Astrocyte of the hippocampus (primary cell): ENCODE results near the gene TGFA.

Experiments used
- DNase-seq: peaks from one replicate; pipeline ENCODE4 v3.0.0; 2011; ENCODE audit warnings: low read depth, low spot score

TGFA gene

GRCh38 chr2:70523996-70524965 lies 29.3 kb downstream of the TGFA start:
- peak; percentile 95 for DNase-seq

DNA sequence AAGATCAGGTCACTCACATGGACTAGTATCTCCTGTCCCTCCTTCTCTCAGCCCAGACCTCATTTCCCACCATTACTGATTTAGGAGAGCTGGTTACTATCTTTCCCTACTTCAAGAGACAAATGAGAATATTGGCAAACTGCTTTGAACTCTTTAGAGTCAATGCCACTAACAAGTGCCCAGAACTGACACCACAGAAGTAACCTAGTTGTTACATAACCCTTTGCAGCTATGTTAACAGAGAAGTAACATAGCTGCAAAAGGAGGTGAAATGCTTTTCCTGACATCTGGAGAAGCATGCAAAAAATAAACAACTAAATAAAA lies 30.0 kb downstream of the TGFA start:
- no peak for DNase-seq

GRCh38 chr2:70522627-70523026 lies 31.0 kb downstream of the TGFA start:
- no peak for DNase-seq

GRCh38 chr2:70520825-70521224 lies 32.8 kb downstream of the TGFA start:
- DNase-seq: no peak

- DNase-seq: no peak
Measured at GRCh38 chr2:70519453-70519852, 34.2 kb downstream of the TGFA start.

- no peak for DNase-seq
Measured at GRCh38 chr2:70518557-70518956, 35.1 kb downstream of the TGFA start.

GRCh38 chr2:70517804-70518203 lies 35.8 kb downstream of the TGFA start:
- no peak for DNase-seq

DNA sequence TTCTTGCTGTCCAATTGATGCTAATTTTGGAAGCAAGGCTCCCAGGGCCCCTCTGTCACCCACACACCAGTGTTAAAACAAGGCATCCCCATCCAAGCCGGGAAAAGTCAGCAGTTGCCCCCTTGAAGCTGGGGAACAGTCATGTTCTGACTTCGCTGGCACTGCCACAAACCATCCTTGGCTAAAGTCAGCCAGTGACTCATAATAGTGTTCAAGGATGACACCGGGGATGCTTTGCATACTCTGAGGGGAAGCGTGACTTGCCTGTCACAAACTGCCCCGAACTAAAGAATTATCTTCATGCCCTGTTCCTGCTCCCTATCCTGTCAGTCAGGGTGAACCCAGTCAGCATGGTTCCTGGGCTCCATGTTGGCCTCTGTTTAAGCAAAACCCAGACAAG lies 37.0 kb downstream of the TGFA start:
- DNase-seq: peak; percentile 20

GRCh38 chr2:70515938-70516337 lies 37.7 kb downstream of the TGFA start:
- no peak for DNase-seq

DNA sequence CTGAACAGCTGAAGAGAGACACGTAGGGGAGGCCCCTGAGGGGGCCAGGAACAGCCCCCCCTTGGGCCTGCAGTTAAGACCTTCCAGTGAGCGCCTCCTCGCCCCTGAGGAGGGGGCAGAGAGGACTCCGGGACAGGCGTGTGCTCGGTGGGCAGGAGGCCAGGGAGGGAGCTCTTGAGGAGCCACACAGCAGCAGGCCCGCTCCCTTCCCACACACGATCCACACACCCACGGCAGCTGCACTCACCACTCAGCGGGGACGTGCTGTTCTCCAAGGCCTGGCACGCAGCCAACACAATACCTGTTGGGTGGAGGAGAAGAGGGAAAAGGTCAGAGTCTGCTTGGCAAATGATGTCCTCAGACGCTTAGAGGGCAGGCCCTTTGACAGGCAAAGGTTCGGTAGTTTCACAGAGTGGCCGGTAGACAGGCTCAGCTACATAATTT lies 39.0 kb downstream of the TGFA start:
- no peak for DNase-seq

GRCh38 chr2:70513738-70514137 lies 39.9 kb downstream of the TGFA start:
- no peak for DNase-seq

- no peak for DNase-seq
Measured at GRCh38 chr2:70511971-70512729, 41.5 kb downstream of the TGFA start.

GRCh38 chr2:70510313-70510712 lies 43.3 kb downstream of the TGFA start:
- DNase-seq: no peak

- DNase-seq: no peak
Measured at GRCh38 chr2:70509565-70509964, 44.1 kb downstream of the TGFA start.

DNA sequence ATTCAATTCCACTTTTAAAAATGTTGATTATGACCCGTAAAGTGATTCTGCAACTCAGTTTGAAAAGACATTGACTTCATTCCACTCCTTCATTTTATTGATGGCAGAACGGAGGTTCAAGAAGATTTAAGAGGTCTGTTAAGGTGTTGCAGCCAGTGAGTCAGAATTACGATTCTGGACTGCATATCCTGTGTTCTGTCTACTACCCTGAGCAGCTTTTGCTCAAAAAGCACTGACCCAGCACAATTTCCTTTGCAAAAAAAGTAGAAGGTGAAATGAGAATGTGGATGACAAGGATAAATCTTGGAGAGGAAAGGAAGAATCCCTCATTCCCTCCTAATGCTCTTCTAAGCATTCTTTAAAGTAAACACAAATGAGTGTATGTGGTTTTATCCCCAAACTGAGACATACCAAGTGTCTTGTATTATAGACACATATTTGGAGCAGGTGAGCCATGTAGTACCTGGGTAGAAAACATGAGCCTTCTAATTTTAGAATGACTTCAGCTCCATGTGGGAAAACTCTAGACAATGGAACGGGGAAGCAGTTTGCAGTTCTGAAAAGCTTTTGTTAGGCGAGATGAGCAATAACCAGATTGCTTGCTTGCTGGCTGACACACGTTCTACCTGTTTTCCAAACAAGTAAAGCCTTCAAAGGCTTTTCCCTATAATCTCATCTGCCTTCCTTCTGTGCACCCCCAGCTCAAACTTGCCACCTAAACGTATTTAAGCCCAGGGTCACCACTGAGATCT lies 44.7 kb downstream of the TGFA start:
- DNase-seq: no peak

DNA sequence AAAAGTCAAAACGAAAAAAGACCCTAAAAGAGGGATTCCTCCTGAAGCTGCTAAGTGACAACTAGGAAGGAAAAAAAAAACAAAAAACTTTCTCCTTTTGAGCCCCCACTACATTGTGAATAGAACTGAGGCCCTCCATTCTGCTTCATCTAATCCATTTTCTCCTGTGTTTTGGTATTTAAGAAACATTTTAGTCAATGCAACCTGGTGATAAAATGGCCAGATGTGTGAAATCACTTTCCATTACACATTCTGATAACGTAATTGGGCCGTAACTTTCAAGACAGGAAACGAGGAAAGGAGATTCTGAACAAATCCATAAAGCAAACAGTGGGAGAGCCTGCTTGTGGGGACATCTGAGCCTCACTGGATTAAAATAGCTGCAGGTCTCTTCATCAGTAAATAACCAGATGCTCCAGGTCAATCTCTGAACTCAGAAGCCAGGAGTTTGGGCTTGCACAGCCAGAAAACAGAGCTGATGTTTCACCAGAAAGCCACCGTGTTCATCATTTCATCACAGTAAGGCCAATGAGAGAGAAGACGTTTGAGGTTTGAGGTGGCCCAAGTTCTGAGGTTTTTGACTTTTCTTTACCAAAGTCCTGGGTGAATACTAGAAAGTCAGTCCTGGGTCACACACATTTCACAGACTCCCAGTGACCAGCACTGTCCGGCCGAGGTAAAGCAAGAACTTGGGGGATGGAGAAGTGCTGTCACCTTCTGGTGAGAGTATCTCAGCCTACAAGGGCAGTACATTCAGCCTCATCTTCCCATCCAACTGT lies 47.8 kb downstream of the TGFA start:
- no peak for DNase-seq

DNA sequence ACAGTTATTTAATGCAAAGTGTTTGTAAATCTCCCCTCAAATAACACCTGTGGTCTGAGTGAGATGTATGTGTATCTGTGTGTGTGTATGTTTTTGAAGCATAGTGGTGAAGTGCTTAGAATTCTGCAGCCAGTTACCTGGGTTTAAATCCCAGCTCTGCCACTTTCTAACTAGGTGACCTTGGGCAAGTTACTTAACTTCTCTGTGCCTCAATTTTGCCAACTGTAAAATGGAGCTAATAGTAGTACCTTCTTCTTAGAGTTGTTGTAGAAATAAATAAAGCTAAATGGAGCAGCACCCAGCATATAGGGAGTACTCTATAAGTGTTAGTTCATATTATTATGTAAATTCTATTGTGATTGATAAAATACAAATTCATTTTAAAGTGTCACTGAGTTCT lies 48.9 kb downstream of the TGFA start:
- no peak for DNase-seq

GRCh38 chr2:70503896-70504295 lies 49.7 kb downstream of the TGFA start:
- DNase-seq: no peak

DNA sequence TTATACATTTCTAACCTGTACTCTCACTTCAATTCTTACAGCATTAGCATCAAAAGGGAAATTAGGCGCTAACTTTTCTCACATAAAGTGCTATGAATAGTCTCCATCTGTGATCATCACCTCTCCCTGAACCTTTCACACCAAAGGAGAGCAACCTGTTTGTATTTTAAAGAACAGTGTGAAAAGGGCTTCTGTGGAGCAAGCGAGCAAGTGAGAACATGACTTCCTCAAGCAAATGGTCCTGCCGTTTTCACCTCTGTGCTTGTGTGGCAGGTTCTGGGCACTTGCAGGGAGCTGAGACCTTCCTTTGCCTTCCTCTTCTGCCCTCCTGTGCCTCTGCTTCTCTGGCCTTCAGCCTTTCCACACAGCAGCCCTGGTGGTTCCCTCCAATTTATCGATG lies 51.9 kb downstream of the TGFA start:
- DNase-seq: no peak

DNA sequence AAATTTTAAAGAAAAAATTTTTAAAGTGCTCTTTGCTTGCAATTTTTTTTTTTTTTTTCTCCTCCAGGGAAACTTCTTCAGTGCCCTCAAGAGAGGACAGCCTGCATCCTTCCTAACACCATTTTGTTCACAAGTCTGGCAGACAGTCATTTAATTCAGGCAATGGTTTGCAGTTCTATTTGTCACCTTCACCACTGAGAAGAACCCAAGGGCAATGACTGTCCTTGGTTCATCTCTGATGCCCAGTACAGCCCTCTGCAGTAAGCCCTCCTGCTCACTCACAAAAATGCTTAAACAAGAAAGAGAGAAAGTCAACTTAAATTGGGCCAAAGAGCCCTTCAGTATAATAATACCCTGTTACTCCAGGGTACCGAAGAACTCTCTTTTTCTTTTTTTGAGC lies 52.4 kb downstream of the TGFA start:
- no peak for DNase-seq

GRCh38 chr2:70499253-70499652 lies 54.4 kb downstream of the TGFA start:
- DNase-seq: no peak
